ENCODE measurements around the gene NSDHL.

DNA sequence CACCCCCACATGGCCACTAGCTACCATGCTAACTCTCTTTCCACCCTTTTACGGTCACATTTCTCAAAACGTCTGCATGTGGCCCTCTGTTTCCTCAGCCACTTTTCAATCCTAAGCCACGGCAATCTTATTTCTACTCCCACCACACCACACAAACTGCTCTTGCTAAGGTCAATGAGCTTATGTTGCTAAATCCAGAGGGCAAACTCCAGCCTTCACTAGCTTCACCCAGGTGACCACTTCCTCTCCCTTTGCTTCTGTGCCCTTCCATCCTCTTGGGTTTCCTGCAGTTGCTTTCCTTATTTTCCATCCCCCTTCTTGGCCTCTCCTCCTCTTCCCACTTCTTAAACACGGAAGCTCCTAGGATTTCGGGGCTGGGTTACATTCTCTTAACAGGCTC is 16.8 kb upstream of the NSDHL start:
- TF ChIP-seq POLR2AphosphoS5 (IDR thresholded peaks at IDR 0.05; ENCODE audit: low read depth, low read length) (no peak), POLR2A (IDR thresholded peaks at IDR 0.05; ENCODE audit: low read depth, low read length) (no peak), TAF1 (IDR thresholded peaks at IDR 0.05; ENCODE audit: low read depth, low read length) (no peak), POU2F2 (IDR thresholded peaks at IDR 0.05; ENCODE audit: low read depth, low read length) (no peak), SPI1 (IDR thresholded peaks at IDR 0.05; ENCODE audit: low read depth, low read length) (no peak)
